ENCODE results near the gene GTF2F2. TPM values are rescaled to one million over a fixed set of nuclear protein-coding genes. Genes with fewer than 3 reads are reported as not detected.

The GTF2F2 gene
- total RNA-seq, 2 donors from 2014 or later, result 20.7 to 32.1 TPM

GRCh38 chr13:45198041-45198440, 77.7 kb downstream of the GTF2F2 start:
- H3K4me1 Mint-ChIP-seq (ENCODE audit: low read depth in 2 of 2), result peaks cover 13 to 14% of the 10 kb centered on the region in 2 donors

GRCh38 chr13:45198924-45199323, 78.6 kb downstream of the GTF2F2 start:
- Mint-ChIP-seq H3K9me3 (no peaks in the 10 kb centered on the region), H3K4me1 (ENCODE audit: low read depth in 2 of 2) (peaks cover 12 to 13% of the 10 kb centered on the region in 2 donors), H3K36me3 (no peaks in the 10 kb centered on the region), H3K27me3 (no peaks in the 10 kb centered on the region), H3K27ac (no peak overlapping the region), H3K4me3 (no peak overlapping the region)
- DNase-seq (ENCODE audit: low spot score), result no peak
- ATAC-seq, result no peak

More at GRCh38 chr13:45198041-45198440, 77.7 kb downstream of the GTF2F2 start:
- DNase-seq (ENCODE audit: low spot score) (no peak), ATAC-seq (no peak)
- H3K4me3 Mint-ChIP-seq, result no peak overlapping the region
- no peaks in the 10 kb centered on the region for H3K9me3 Mint-ChIP-seq
- H3K36me3 Mint-ChIP-seq, result no peaks in the 10 kb centered on the region
- no peak overlapping the region for H3K27ac Mint-ChIP-seq
- H3K27me3 Mint-ChIP-seq, result no peaks in the 10 kb centered on the region

GRCh38 chr13:45199711-45200110, 79.4 kb downstream of the GTF2F2 start:
- no peak overlapping the region for H3K4me3 Mint-ChIP-seq
- no peaks in the 10 kb centered on the region for H3K27me3 Mint-ChIP-seq
- H3K27ac Mint-ChIP-seq, result no peak overlapping the region
- H3K4me1 Mint-ChIP-seq (ENCODE audit: low read depth in 2 of 2), result peaks cover 15 to 18% of the 10 kb centered on the region in 2 donors
- ATAC-seq (no peak), DNase-seq (ENCODE audit: low spot score) (no peak)
- no peaks in the 10 kb centered on the region for H3K9me3 Mint-ChIP-seq
- H3K36me3 Mint-ChIP-seq, result no peaks in the 10 kb centered on the region

- peaks cover 16 to 22% of the 10 kb centered on the region in 2 donors for H3K4me1 Mint-ChIP-seq (ENCODE audit: low read depth in 2 of 2)
Observed at GRCh38 chr13:45200701-45201232, 80.5 kb downstream of the GTF2F2 start, which contains the start of gene KCTD4. Gene KCTD4 (minus strand): TSS chr13:45201045. CDS start chr13:45194567, 6,478 bp downstream.

GRCh38 chr13:45205124-45205523, 84.8 kb downstream of the GTF2F2 start:
- Mint-ChIP-seq H3K36me3 (peaks cover 11% of the 10 kb centered on the region), H3K9me3 (no peaks in the 10 kb centered on the region), H3K27me3 (no peaks in the 10 kb centered on the region), H3K4me3 (no peak overlapping the region), H3K27ac (peak overlapping the region in 1 of 2 donors; percentile 44), H3K4me1 (ENCODE audit: low read depth in 2 of 2) (peaks cover 15 to 25% of the 10 kb centered on the region in 2 donors)
- ATAC-seq (no peak), DNase-seq (ENCODE audit: low spot score) (no peak)

More at GRCh38 chr13:45200701-45201232, 80.5 kb downstream of the GTF2F2 start, which contains the start of gene KCTD4:
- Mint-ChIP-seq H3K27ac (no peak within 1 kb of the TSS), H3K4me3 (no peak within 1 kb of the TSS), H3K36me3 (no peaks in the 10 kb centered on the region), H3K27me3 (no peaks in the 10 kb centered on the region), H3K9me3 (no peaks in the 10 kb centered on the region)
- no peak for ATAC-seq
- no peak for DNase-seq (ENCODE audit: low spot score)

GRCh38 chr13:45206340-45206739, 86.0 kb downstream of the GTF2F2 start:
- Mint-ChIP-seq H3K36me3 (peaks cover 17% of the 10 kb centered on the region), H3K4me1 (ENCODE audit: low read depth in 2 of 2) (peaks cover 15 to 30% of the 10 kb centered on the region in 2 donors), H3K9me3 (no peaks in the 10 kb centered on the region), H3K4me3 (peak overlapping the region; percentile 3), H3K27ac (peak overlapping the region in 1 of 2 donors; percentile 81), H3K27me3 (no peaks in the 10 kb centered on the region)
- ATAC-seq (peak; percentile 82), DNase-seq (ENCODE audit: low spot score) (no peak)

GRCh38 chr13:45207319-45207718, 87.0 kb downstream of the GTF2F2 start:
- Mint-ChIP-seq H3K9me3 (no peaks in the 10 kb centered on the region), H3K4me1 (ENCODE audit: low read depth in 2 of 2) (peaks cover 15 to 28% of the 10 kb centered on the region in 2 donors), H3K36me3 (peaks cover 17% of the 10 kb centered on the region), H3K4me3 (no peak overlapping the region), H3K27me3 (no peaks in the 10 kb centered on the region), H3K27ac (no peak overlapping the region)
- ATAC-seq (no peak), DNase-seq (ENCODE audit: low spot score) (no peak)

GRCh38 chr13:45208132-45208531, 87.8 kb downstream of the GTF2F2 start:
- Mint-ChIP-seq H3K9me3 (no peaks in the 10 kb centered on the region), H3K27ac (no peak overlapping the region), H3K4me3 (no peak overlapping the region), H3K36me3 (peaks cover 17% of the 10 kb centered on the region), H3K4me1 (ENCODE audit: low read depth in 2 of 2) (peaks cover 15 to 27% of the 10 kb centered on the region in 2 donors), H3K27me3 (no peaks in the 10 kb centered on the region)
- ATAC-seq, result no peak
- no peak for DNase-seq (ENCODE audit: low spot score)

GRCh38 chr13:45209229-45209628, 88.9 kb downstream of the GTF2F2 start:
- Mint-ChIP-seq H3K27me3 (no peaks in the 10 kb centered on the region), H3K4me1 (ENCODE audit: low read depth in 2 of 2) (peaks cover 15 to 27% of the 10 kb centered on the region in 2 donors), H3K27ac (no peak overlapping the region), H3K9me3 (no peaks in the 10 kb centered on the region), H3K36me3 (peaks cover 17% of the 10 kb centered on the region), H3K4me3 (no peak overlapping the region)
- peak; percentile 25 to 69 for ATAC-seq
- no peak for DNase-seq (ENCODE audit: low spot score)

- H3K27ac Mint-ChIP-seq, result peak overlapping the region in 1 of 2 donors; percentile 39
- H3K36me3 Mint-ChIP-seq, result peaks cover 2% of the 10 kb centered on the region
- no peak for DNase-seq (ENCODE audit: low spot score)
- H3K4me1 Mint-ChIP-seq (ENCODE audit: low read depth in 2 of 2), result peaks cover 0 to 6% of the 10 kb centered on the region in 2 donors
- H3K27me3 Mint-ChIP-seq, result no peaks in the 10 kb centered on the region
- H3K9me3 Mint-ChIP-seq, result no peaks in the 10 kb centered on the region
- no peak overlapping the region for H3K4me3 Mint-ChIP-seq
- no peak for ATAC-seq
Observed at GRCh38 chr13:45215392-45216077, 95.2 kb downstream of the GTF2F2 start.

GRCh38 chr13:45216193-45216592, 95.9 kb downstream of the GTF2F2 start:
- peak overlapping the region in 1 of 2 donors; percentile 39 for H3K27ac Mint-ChIP-seq
- no peaks in the 10 kb centered on the region for H3K9me3 Mint-ChIP-seq
- DNase-seq (ENCODE audit: low spot score), result no peak

GRCh38 chr13:45218689-45219088, 98.4 kb downstream of the GTF2F2 start:
- no peaks in the 10 kb centered on the region for H3K36me3 Mint-ChIP-seq
- H3K4me3 Mint-ChIP-seq, result no peak overlapping the region
- H3K9me3 Mint-ChIP-seq, result no peaks in the 10 kb centered on the region
- no peaks in the 10 kb centered on the region for H3K27me3 Mint-ChIP-seq
- no peak for ATAC-seq
- H3K4me1 Mint-ChIP-seq (ENCODE audit: low read depth in 2 of 2), result peaks cover 0 to 6% of the 10 kb centered on the region in 2 donors
- DNase-seq (ENCODE audit: low spot score), result no peak
- no peak overlapping the region for H3K27ac Mint-ChIP-seq

More at GRCh38 chr13:45216193-45216592, 95.9 kb downstream of the GTF2F2 start:
- peak in 1 of 2 donors; percentile 67 for ATAC-seq
- no peak overlapping the region for H3K4me3 Mint-ChIP-seq
- H3K4me1 Mint-ChIP-seq (ENCODE audit: low read depth in 2 of 2), result peaks cover 0 to 6% of the 10 kb centered on the region in 2 donors
- no peaks in the 10 kb centered on the region for H3K27me3 Mint-ChIP-seq
- no peaks in the 10 kb centered on the region for H3K36me3 Mint-ChIP-seq

- no peaks in the 10 kb centered on the region for H3K36me3 Mint-ChIP-seq
- no peak overlapping the region for H3K27ac Mint-ChIP-seq
- peaks cover 0 to 6% of the 10 kb centered on the region in 2 donors for H3K4me1 Mint-ChIP-seq (ENCODE audit: low read depth in 2 of 2)
- DNase-seq (ENCODE audit: low spot score) (no peak), ATAC-seq (no peak)
- H3K9me3 Mint-ChIP-seq, result no peaks in the 10 kb centered on the region
- no peak overlapping the region for H3K4me3 Mint-ChIP-seq
- no peaks in the 10 kb centered on the region for H3K27me3 Mint-ChIP-seq
Observed at GRCh38 chr13:45219123-45219891, 99.0 kb downstream of the GTF2F2 start.
